Ovary (tissue), 3 donors: ENCODE measurements around the gene VPS35L.

Experiments used
- CTCF ChIP-seq, 3 donors: fragments of 450-650 bp in 2 of 3; fragments of 200-600 bp in 1 of 3; IDR thresholded peaks; one replicate each; pipeline versions ENCODE4 v1.5.1 to v1.8.0; 2016 to 2022; ENCODE audit warnings: antibody characterized with exemption in 3 of 3, mild to moderate bottlenecking in 1 of 3
- EP300 ChIP-seq: sonication (generic); formaldehyde crosslinking; IDR thresholded peaks from one replicate; pipeline ENCODE4 v1.6.1; 2017; ENCODE audit warnings: antibody characterized with exemption
- donor health status: DM: no; HTN: no; CAD: no.

- TF ChIP-seq CTCF (IDR thresholded peaks at IDR 0.05) = no peak
- no peak for TF ChIP-seq EP300
These were observed 185.9 kb downstream of the VPS35L start for GRCh38 chr16:19741354-19741753.
